HepG2 (cell line): ENCODE data around the gene PPP2R5C. TPM values are rescaled to one million over a fixed set of nuclear protein-coding genes. Genes with fewer than 3 reads are reported as not detected.

Experiments used
- ARHGAP35 ChIP-seq: sonication (generic); formaldehyde crosslinking; IDR thresholded peaks from 2 replicates; pipeline ENCODE4 v1.9.0; 2022; ENCODE audit warnings: mild to moderate bottlenecking, inconsistent platforms, moderate library complexity, missing genetic modification reagents, borderline replicate concordance
- CEBPG ChIP-seq: IDR thresholded peaks from 2 replicates; pipeline ENCODE4 v1.6.1; 2016
- HIVEP1 ChIP-seq: sonication (generic); formaldehyde crosslinking; IDR thresholded peaks from 2 replicates; pipeline ENCODE4 v1.4.0; 2020; ENCODE audit warnings: mild to moderate bottlenecking, missing genetic modification reagents
- HNRNPUL1 ChIP-seq: fragments of 200-400 bp; formaldehyde crosslinking; IDR thresholded peaks from 2 replicates; pipeline ENCODE4 v1.6.1; 2017; ENCODE audit warnings: low read depth, mild to moderate bottlenecking, low read length, moderate library complexity
- KLF15 ChIP-seq: sonication (generic); formaldehyde crosslinking; IDR thresholded peaks from 2 replicates; pipeline ENCODE4 v1.8.1; 2023; ENCODE audit warnings: borderline replicate concordance, mild to moderate bottlenecking, inconsistent platforms, missing genetic modification reagents, mixed read lengths
- MAF1 ChIP-seq: sonication (generic); formaldehyde crosslinking; IDR thresholded peaks from 2 replicates; pipeline ENCODE4 v1.5.0; 2020; ENCODE audit warnings: missing genetic modification reagents, borderline replicate concordance
- MED13 ChIP-seq: sonication (generic); formaldehyde crosslinking; IDR thresholded peaks from 2 replicates; pipeline ENCODE4 v1.5.0; 2020; ENCODE audit warnings: missing genetic modification reagents
- MEIS1 ChIP-seq: sonication (generic); formaldehyde crosslinking; IDR thresholded peaks from 2 replicates; pipeline ENCODE4 v1.9.0; 2021; ENCODE audit warnings: mild to moderate bottlenecking, missing genetic modification reagents, moderate library complexity, borderline replicate concordance
- MTF2 ChIP-seq: sonication (generic); formaldehyde crosslinking; IDR thresholded peaks from 2 replicates; pipeline ENCODE4 v1.5.0; 2020; ENCODE audit warnings: missing genetic modification reagents, borderline replicate concordance
- NFE2 ChIP-seq: sonication (generic); formaldehyde crosslinking; IDR thresholded peaks from 2 replicates; pipeline ENCODE4 v1.4.0; 2020; ENCODE audit warnings: missing genetic modification reagents
- NPAS2 ChIP-seq: sonication (generic); formaldehyde crosslinking; IDR thresholded peaks from 2 replicates; pipeline ENCODE4 v1.8.0; 2022; ENCODE audit warnings: mild to moderate bottlenecking, missing genetic modification reagents, borderline replicate concordance
- PHF21A ChIP-seq: sonication (generic); formaldehyde crosslinking; IDR thresholded peaks from 2 replicates; pipeline ENCODE4 v1.5.0; 2020; ENCODE audit warnings: mild to moderate bottlenecking, missing genetic modification reagents
- RFX5 ChIP-seq: IDR thresholded peaks from 2 replicates; pipeline ENCODE4 v1.6.1; 2011; ENCODE audit warnings: low read depth, low read length, improper control_type of control experiment
- RNF2 ChIP-seq: fragments of 450-650 bp; conservative IDR thresholded peaks from 2 replicates; pipeline ENCODE4 v1.6.1; 2016; ENCODE audit warnings: low read depth
- RXRA ChIP-seq: sonication (generic); formaldehyde crosslinking; IDR thresholded peaks from 2 replicates; pipeline ENCODE4 v1.5.1; 2020; ENCODE audit warnings: missing genetic modification reagents
- TAF1 ChIP-seq: sonication (generic); formaldehyde crosslinking; IDR thresholded peaks from 2 replicates; pipeline ENCODE4 v1.4.0; 2020; ENCODE audit warnings: missing genetic modification reagents
- ZKSCAN1 ChIP-seq: fragments of 150-350 bp; IDR thresholded peaks from 2 replicates; pipeline ENCODE4 v1.6.1; 2014; ENCODE audit warnings: low read length
- ZNF382 ChIP-seq: sonication (generic); formaldehyde crosslinking; IDR thresholded peaks from 2 replicates; pipeline ENCODE4 v1.5.0; 2020; ENCODE audit warnings: missing genetic modification reagents, mild to moderate bottlenecking, borderline replicate concordance
- ZNF614 ChIP-seq: IDR thresholded peaks from 2 replicates; pipeline ENCODE4 v1.6.1; 2018; ENCODE audit warnings: missing biosample characterization, missing genetic modification reagents, inconsistent platforms, borderline replicate concordance
- ZNF619 ChIP-seq: sonication (generic); formaldehyde crosslinking; IDR thresholded peaks from 2 replicates; pipeline ENCODE4 v1.4.0; 2020; ENCODE audit warnings: mild to moderate bottlenecking, missing genetic modification reagents
- ZNF879 ChIP-seq: sonication (generic); formaldehyde crosslinking; IDR thresholded peaks from 2 replicates; pipeline ENCODE4 v1.8.1; 2023; ENCODE audit warnings: missing genetic modification reagents
- polyA plus RNA-seq, 8 experiments: library from polyadenylated mRNA; depleted of rRNA in 3 of 8; stranded (reverse) in 7 of 8; unstranded in 1 of 8; fragments of >200 nt; fragmentation: Illumina TruSeq in 4 of 8; extraction: Trizol in 4 of 8; gene quantifications; 2 replicates each; pipeline versions ENCODE4 v1.2.1 to v1.2.3, GENCODE V29; 2011 to 2016; ENCODE audit warnings: low read depth in 4 of 8, missing spikeins in 1 of 8, mixed read lengths in 1 of 8; ENCODE audit not compliant: insufficient read depth in 1 of 8
- total RNA-seq, 5 experiments: library from RNA; depleted of rRNA; stranded (reverse); fragments of >200 nt; fragmentation: Illumina TruSeq; extraction: Trizol; gene quantifications; 2 replicates each; pipeline ENCODE4 v1.2.3, GENCODE V29; 2016; ENCODE audit warnings: low read depth in 1 of 5
- TF ChIP-seq, protein P1 (sequence below): sonication (generic); formaldehyde crosslinking; IDR thresholded peaks from 2 replicates; pipeline ENCODE4 v1.5.0; 2020; ENCODE audit warnings: mild to moderate bottlenecking, missing genetic modification reagents
- TF ChIP-seq, protein P2 (sequence below): sonication (generic); formaldehyde crosslinking; conservative IDR thresholded peaks from 2 replicates; pipeline ENCODE4 v1.8.0; 2022; ENCODE audit warnings: low read depth, missing genetic modification reagents
- TF ChIP-seq, protein P3 (sequence below): sonication (generic); formaldehyde crosslinking; IDR thresholded peaks from 2 replicates; pipeline ENCODE4 v1.4.0; 2020; ENCODE audit warnings: low read depth, missing genetic modification reagents

Gene PPP2R5C
- total and polyA plus RNA-seq, 2 of the 13 experiments (the other 11 are each of a cell fraction or from before 2014, with no cell fraction given) = 74.3 to 78.5 TPM

DNA sequence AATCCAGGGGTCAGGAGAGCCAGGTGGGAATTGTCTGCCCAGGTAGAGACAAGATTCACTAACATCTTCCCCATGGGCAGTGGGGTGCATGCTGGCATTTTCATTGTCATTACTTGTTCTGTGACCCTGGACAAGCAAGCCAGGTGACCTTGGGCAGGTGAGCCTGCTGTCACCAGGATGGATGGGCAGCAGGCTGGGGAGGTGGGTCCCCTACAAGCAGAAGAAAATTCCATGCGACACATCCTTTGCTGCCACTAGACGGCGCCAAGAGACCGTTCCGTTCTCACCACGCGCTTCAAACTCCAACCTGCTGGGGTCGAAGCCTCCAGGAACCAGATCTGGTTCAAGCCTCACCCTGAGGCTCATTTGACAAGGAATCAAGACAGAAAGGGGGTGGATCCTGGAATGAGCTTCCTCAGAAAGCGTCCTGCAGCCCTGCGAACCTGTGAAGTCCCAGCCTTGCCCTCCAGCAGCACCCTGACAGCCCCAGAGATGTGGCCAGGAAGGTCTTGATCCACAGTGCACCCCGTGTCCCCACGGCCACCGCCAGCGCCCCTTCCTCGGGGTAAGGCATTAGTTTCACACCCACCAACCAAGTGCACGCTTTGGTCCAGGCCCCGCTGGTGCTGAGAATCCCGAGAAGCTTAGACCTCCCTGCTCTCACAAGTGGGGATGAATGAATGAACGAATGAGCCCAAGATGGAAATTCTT is 199.7 kb downstream of the PPP2R5C start (continued):
- TF ChIP-seq, protein P1, sequence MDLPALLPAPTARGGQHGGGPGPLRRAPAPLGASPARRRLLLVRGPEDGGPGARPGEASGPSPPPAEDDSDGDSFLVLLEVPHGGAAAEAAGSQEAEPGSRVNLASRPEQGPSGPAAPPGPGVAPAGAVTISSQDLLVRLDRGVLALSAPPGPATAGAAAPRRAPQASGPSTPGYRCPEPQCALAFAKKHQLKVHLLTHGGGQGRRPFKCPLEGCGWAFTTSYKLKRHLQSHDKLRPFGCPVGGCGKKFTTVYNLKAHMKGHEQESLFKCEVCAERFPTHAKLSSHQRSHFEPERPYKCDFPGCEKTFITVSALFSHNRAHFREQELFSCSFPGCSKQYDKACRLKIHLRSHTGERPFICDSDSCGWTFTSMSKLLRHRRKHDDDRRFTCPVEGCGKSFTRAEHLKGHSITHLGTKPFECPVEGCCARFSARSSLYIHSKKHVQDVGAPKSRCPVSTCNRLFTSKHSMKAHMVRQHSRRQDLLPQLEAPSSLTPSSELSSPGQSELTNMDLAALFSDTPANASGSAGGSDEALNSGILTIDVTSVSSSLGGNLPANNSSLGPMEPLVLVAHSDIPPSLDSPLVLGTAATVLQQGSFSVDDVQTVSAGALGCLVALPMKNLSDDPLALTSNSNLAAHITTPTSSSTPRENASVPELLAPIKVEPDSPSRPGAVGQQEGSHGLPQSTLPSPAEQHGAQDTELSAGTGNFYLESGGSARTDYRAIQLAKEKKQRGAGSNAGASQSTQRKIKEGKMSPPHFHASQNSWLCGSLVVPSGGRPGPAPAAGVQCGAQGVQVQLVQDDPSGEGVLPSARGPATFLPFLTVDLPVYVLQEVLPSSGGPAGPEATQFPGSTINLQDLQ (CRISPR knock-in tag) = no peak
- TF ChIP-seq RXRA (0 out of 2 replicates have a peak, but pooled peaks have one; percentile 36), MTF2 (no peak), RNF2 (no peak; the same call in 1 of the 2 replicates), CEBPG (CRISPR knock-in tag) (peak; percentile 41; the same call in 1 of the 2 replicates), TAF1 (no peak), NFE2 (CRISPR knock-in tag) (no peak), KLF15 (no peak), MED13 (CRISPR knock-in tag) (no peak), ZNF382 (CRISPR knock-in tag) (no peak), PHF21A (CRISPR knock-in tag) (no peak), MAF1 (CRISPR knock-in tag) (no peak), HNRNPUL1 (no peak), MEIS1 (CRISPR knock-in tag) (no peak), ZNF614 (CRISPR knock-in tag) (no peak), HIVEP1 (CRISPR knock-in tag) (no peak), NPAS2 (CRISPR knock-in tag) (no peak), ZKSCAN1 (no peak), ARHGAP35 (CRISPR knock-in tag) (no peak), ZNF619 (CRISPR knock-in tag) (no peak), RFX5 (no peak), ZNF879 (no peak)
- TF ChIP-seq, protein P2, sequence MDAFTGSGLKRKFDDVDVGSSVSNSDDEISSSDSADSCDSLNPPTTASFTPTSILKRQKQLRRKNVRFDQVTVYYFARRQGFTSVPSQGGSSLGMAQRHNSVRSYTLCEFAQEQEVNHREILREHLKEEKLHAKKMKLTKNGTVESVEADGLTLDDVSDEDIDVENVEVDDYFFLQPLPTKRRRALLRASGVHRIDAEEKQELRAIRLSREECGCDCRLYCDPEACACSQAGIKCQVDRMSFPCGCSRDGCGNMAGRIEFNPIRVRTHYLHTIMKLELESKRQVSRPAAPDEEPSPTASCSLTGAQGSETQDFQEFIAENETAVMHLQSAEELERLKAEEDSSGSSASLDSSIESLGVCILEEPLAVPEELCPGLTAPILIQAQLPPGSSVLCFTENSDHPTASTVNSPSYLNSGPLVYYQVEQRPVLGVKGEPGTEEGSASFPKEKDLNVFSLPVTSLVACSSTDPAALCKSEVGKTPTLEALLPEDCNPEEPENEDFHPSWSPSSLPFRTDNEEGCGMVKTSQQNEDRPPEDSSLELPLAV = no peak
- TF ChIP-seq, protein P3, sequence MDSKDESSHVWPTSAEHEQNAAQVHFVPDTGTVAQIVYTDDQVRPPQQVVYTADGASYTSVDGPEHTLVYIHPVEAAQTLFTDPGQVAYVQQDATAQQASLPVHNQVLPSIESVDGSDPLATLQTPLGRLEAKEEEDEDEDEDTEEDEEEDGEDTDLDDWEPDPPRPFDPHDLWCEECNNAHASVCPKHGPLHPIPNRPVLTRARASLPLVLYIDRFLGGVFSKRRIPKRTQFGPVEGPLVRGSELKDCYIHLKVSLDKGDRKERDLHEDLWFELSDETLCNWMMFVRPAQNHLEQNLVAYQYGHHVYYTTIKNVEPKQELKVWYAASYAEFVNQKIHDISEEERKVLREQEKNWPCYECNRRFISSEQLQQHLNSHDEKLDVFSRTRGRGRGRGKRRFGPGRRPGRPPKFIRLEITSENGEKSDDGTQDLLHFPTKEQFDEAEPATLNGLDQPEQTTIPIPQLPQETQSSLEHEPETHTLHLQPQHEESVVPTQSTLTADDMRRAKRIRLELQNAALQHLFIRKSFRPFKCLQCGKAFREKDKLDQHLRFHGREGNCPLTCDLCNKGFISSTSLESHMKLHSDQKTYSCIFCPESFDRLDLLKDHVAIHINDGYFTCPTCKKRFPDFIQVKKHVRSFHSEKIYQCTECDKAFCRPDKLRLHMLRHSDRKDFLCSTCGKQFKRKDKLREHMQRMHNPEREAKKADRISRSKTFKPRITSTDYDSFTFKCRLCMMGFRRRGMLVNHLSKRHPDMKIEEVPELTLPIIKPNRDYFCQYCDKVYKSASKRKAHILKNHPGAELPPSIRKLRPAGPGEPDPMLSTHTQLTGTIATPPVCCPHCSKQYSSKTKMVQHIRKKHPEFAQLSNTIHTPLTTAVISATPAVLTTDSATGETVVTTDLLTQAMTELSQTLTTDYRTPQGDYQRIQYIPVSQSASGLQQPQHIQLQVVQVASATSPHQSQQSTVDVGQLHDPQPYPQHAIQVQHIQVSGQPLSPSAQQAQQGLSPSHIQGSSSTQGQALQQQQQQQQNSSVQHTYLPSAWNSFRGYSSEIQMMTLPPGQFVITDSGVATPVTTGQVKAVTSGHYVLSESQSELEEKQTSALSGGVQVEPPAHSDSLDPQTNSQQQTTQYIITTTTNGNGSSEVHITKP (CRISPR knock-in tag) = no peak
